ENCODE measurements around the gene RPS25.

The RPS25 gene

DNA sequence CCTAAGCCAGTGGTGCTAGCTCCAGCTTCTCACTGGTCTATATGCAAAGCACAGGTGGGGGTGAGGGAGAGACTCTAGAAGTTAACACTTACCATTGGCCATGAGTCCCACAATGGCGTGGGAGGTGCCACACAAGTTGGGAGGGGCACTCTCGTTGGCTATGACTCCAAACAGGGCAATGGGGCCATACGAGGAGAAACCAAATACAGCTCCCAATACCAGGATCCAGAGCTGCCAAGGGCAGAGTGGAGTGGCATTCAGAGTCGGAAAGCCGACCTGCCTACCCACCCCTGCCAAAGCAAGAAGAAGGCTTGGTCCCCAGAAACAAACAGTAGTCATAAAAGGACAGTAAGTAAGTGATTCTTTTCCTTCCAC is 6.9 kb upstream of the RPS25 start:
- no peaks in the 10 kb centered on the region for H3K9me3 ChIP-seq (ENCODE audit: control insufficient read depth, insufficient read depth, low read length)
- H3K4me3 ChIP-seq (ENCODE audit: low read length), result no peak overlapping the region
- peaks cover 9% of the 10 kb centered on the region for H3F3A ChIP-seq (ENCODE audit: control insufficient read depth, insufficient read depth)
- H3K4me1 ChIP-seq (ENCODE audit: control insufficient read depth, low read length), result peaks cover 30% of the 10 kb centered on the region
- no peaks in the 10 kb centered on the region for H3K9me2 ChIP-seq (replicated peaks; ENCODE audit: control insufficient read depth, low read length)
- no peaks in the 10 kb centered on the region for H3K27me3 ChIP-seq (ENCODE audit: control insufficient read depth, low read length)
- no peak overlapping the region for H3K4me2 ChIP-seq (ENCODE audit: low read length)
- no peaks in the 10 kb centered on the region for H4K20me1 ChIP-seq (ENCODE audit: control insufficient read depth, insufficient read depth, low read depth, low read length)
- no peak overlapping the region for H3K27ac ChIP-seq (ENCODE audit: low read depth, low read length)
- TF ChIP-seq, protein P1, sequence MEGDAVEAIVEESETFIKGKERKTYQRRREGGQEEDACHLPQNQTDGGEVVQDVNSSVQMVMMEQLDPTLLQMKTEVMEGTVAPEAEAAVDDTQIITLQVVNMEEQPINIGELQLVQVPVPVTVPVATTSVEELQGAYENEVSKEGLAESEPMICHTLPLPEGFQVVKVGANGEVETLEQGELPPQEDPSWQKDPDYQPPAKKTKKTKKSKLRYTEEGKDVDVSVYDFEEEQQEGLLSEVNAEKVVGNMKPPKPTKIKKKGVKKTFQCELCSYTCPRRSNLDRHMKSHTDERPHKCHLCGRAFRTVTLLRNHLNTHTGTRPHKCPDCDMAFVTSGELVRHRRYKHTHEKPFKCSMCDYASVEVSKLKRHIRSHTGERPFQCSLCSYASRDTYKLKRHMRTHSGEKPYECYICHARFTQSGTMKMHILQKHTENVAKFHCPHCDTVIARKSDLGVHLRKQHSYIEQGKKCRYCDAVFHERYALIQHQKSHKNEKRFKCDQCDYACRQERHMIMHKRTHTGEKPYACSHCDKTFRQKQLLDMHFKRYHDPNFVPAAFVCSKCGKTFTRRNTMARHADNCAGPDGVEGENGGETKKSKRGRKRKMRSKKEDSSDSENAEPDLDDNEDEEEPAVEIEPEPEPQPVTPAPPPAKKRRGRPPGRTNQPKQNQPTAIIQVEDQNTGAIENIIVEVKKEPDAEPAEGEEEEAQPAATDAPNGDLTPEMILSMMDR (IDR thresholded peaks at IDR 0.05; ENCODE audit: low read depth, low read length, poor library complexity, severe bottlenecking), result no peak
- no peak for TF ChIP-seq EZH2phosphoT487 (IDR thresholded peaks at IDR 0.05; ENCODE audit: borderline replicate concordance, low read length)
- peaks cover 84% of the 10 kb centered on the region for H3K36me3 ChIP-seq (ENCODE audit: control insufficient read depth, low read length)
- peaks cover 46% of the 10 kb centered on the region for H3K79me2 ChIP-seq (ENCODE audit: control insufficient read depth, low read length)

DNA sequence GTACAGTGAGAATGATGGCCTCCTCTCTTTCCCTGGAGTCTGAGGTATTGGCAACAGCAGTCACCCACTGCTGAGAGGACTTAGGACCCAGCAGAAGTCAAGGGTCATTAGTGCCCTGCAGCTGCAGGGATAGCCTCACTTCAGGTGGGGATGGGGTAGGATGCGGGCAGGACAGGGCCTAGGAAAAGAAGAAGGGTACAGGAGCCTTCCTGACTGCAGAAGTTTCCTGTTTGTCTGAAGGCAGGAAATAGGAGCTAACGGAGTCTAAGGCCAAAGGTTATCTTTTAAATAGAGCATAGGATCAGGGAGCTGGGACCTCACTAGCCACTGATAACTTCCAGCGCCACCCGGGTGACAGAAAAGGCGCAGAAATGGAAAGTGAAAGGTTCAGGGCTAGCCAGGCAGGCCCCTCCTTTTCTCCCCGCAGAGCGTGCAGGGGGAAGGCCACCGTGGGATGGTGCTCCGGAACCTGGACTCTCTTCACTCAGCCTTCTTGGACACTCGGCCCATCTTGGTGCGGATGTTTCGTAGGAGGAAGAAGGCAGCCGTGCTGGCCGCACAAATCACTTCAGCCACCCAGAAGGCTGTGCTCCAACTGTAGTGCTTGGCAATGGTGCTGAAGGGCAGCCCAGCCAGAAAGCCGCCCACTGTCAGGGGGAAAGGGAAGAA is 6.4 kb upstream of the RPS25 start:
- Histone ChIP-seq H3K27me3 (ENCODE audit: control insufficient read depth, low read length) (no peaks in the 10 kb centered on the region), H3K9me3 (ENCODE audit: control insufficient read depth, insufficient read depth, low read length) (no peaks in the 10 kb centered on the region), H3K4me2 (ENCODE audit: low read length) (no peak overlapping the region), H3F3A (ENCODE audit: control insufficient read depth, insufficient read depth) (peaks cover 9% of the 10 kb centered on the region), H3K4me3 (ENCODE audit: low read length) (no peak overlapping the region), H3K27ac (ENCODE audit: low read depth, low read length) (no peak overlapping the region), H3K79me2 (ENCODE audit: control insufficient read depth, low read length) (peaks cover 46% of the 10 kb centered on the region), H4K20me1 (ENCODE audit: control insufficient read depth, insufficient read depth, low read depth, low read length) (no peaks in the 10 kb centered on the region), H3K36me3 (ENCODE audit: control insufficient read depth, low read length) (peaks cover 81% of the 10 kb centered on the region), H3K4me1 (ENCODE audit: control insufficient read depth, low read length) (peaks cover 31% of the 10 kb centered on the region), H3K9me2 (replicated peaks; ENCODE audit: control insufficient read depth, low read length) (no peaks in the 10 kb centered on the region)
- TF ChIP-seq, protein P1 (IDR thresholded peaks at IDR 0.05; ENCODE audit: low read depth, low read length, poor library complexity, severe bottlenecking), result no peak
- no peak for TF ChIP-seq EZH2phosphoT487 (IDR thresholded peaks at IDR 0.05; ENCODE audit: borderline replicate concordance, low read length)

GRCh38 chr11:119023741-119024140 is 5.6 kb upstream of the RPS25 start:
- H3K36me3 ChIP-seq (ENCODE audit: control insufficient read depth, low read length), result peaks cover 80% of the 10 kb centered on the region
- peaks cover 46% of the 10 kb centered on the region for H3K79me2 ChIP-seq (ENCODE audit: control insufficient read depth, low read length)

More at GRCh38 chr11:119023741-119024140, 5.6 kb upstream of the RPS25 start:
- Histone ChIP-seq H3F3A (ENCODE audit: control insufficient read depth, insufficient read depth) (peaks cover 9% of the 10 kb centered on the region), H3K4me2 (ENCODE audit: low read length) (no peak overlapping the region), H4K20me1 (ENCODE audit: control insufficient read depth, insufficient read depth, low read depth, low read length) (no peaks in the 10 kb centered on the region), H3K27me3 (ENCODE audit: control insufficient read depth, low read length) (peaks cover 3% of the 10 kb centered on the region; the same call in 1 of the 2 replicates), H3K4me1 (ENCODE audit: control insufficient read depth, low read length) (peaks cover 27% of the 10 kb centered on the region), H3K4me3 (ENCODE audit: low read length) (no peak overlapping the region), H3K9me3 (ENCODE audit: control insufficient read depth, insufficient read depth, low read length) (no peaks in the 10 kb centered on the region), H3K27ac (ENCODE audit: low read depth, low read length) (no peak overlapping the region), H3K9me2 (replicated peaks; ENCODE audit: control insufficient read depth, low read length) (no peaks in the 10 kb centered on the region)
- no peak for TF ChIP-seq EZH2phosphoT487 (IDR thresholded peaks at IDR 0.05; ENCODE audit: borderline replicate concordance, low read length)
- TF ChIP-seq, protein P1 (IDR thresholded peaks at IDR 0.05; ENCODE audit: low read depth, low read length, poor library complexity, severe bottlenecking), result no peak

Data from DOHH2 (cell line).